Measurements from ENCODE around the gene MCM8.

DNA sequence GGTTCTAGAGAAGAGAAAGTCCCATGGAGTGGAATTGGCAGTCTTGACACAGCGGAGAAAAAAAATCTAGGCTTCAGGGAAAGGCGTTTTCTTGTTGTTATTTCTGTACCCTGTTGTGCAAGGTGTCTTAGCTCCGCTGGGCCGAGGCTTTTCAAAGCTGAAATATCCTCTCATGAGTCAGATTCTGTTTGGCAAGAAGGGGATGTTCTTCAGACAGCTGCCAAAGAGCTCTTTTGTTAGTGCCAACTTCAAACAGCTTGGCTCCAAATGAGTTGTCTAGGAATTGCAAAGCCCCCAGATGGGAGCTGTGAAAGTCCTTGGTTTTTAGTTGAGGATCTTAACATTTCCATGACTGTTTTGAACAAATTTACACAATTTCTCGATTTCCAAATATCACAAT is 57.8 kb downstream of the MCM8 start:
- TF ChIP-seq, protein P1, sequence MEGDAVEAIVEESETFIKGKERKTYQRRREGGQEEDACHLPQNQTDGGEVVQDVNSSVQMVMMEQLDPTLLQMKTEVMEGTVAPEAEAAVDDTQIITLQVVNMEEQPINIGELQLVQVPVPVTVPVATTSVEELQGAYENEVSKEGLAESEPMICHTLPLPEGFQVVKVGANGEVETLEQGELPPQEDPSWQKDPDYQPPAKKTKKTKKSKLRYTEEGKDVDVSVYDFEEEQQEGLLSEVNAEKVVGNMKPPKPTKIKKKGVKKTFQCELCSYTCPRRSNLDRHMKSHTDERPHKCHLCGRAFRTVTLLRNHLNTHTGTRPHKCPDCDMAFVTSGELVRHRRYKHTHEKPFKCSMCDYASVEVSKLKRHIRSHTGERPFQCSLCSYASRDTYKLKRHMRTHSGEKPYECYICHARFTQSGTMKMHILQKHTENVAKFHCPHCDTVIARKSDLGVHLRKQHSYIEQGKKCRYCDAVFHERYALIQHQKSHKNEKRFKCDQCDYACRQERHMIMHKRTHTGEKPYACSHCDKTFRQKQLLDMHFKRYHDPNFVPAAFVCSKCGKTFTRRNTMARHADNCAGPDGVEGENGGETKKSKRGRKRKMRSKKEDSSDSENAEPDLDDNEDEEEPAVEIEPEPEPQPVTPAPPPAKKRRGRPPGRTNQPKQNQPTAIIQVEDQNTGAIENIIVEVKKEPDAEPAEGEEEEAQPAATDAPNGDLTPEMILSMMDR (IDR thresholded peaks at IDR 0.05), result no peak
- TF ChIP-seq ZNF219 (CRISPR knock-in tag; IDR thresholded peaks at IDR 0.05; ENCODE audit: borderline replicate concordance) (no peak), NR1H2 (CRISPR knock-in tag; IDR thresholded peaks at IDR 0.05) (no peak), SP1 (CRISPR knock-in tag; conservative IDR thresholded peaks at IDR 0.05) (no peak), JAZF1 (CRISPR knock-in tag; IDR thresholded peaks at IDR 0.05) (no peak), ZNF121 (CRISPR knock-in tag; IDR thresholded peaks at IDR 0.05) (no peak), ZNF263 (CRISPR knock-in tag; IDR thresholded peaks at IDR 0.05; ENCODE audit: low read depth) (no peak), ETV6 (CRISPR knock-in tag; IDR thresholded peaks at IDR 0.05) (no peak), JUN (CRISPR knock-in tag; IDR thresholded peaks at IDR 0.05) (no peak)
- TF ChIP-seq, protein P2, sequence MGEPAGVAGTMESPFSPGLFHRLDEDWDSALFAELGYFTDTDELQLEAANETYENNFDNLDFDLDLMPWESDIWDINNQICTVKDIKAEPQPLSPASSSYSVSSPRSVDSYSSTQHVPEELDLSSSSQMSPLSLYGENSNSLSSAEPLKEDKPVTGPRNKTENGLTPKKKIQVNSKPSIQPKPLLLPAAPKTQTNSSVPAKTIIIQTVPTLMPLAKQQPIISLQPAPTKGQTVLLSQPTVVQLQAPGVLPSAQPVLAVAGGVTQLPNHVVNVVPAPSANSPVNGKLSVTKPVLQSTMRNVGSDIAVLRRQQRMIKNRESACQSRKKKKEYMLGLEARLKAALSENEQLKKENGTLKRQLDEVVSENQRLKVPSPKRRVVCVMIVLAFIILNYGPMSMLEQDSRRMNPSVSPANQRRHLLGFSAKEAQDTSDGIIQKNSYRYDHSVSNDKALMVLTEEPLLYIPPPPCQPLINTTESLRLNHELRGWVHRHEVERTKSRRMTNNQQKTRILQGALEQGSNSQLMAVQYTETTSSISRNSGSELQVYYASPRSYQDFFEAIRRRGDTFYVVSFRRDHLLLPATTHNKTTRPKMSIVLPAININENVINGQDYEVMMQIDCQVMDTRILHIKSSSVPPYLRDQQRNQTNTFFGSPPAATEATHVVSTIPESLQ (CRISPR knock-in tag; IDR thresholded peaks at IDR 0.05), result no peak
- TF ChIP-seq, protein P3, sequence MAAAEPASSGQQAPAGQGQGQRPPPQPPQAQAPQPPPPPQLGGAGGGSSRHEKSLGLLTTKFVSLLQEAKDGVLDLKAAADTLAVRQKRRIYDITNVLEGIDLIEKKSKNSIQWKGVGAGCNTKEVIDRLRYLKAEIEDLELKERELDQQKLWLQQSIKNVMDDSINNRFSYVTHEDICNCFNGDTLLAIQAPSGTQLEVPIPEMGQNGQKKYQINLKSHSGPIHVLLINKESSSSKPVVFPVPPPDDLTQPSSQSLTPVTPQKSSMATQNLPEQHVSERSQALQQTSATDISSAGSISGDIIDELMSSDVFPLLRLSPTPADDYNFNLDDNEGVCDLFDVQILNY (CRISPR knock-in tag; IDR thresholded peaks at IDR 0.05), result no peak
- TF ChIP-seq, protein P4, sequence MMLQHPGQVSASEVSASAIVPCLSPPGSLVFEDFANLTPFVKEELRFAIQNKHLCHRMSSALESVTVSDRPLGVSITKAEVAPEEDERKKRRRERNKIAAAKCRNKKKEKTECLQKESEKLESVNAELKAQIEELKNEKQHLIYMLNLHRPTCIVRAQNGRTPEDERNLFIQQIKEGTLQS (CRISPR knock-in tag; conservative IDR thresholded peaks at IDR 0.05), result no peak
- TF ChIP-seq, protein P5, sequence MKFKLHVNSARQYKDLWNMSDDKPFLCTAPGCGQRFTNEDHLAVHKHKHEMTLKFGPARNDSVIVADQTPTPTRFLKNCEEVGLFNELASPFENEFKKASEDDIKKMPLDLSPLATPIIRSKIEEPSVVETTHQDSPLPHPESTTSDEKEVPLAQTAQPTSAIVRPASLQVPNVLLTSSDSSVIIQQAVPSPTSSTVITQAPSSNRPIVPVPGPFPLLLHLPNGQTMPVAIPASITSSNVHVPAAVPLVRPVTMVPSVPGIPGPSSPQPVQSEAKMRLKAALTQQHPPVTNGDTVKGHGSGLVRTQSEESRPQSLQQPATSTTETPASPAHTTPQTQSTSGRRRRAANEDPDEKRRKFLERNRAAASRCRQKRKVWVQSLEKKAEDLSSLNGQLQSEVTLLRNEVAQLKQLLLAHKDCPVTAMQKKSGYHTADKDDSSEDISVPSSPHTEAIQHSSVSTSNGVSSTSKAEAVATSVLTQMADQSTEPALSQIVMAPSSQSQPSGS (CRISPR knock-in tag; IDR thresholded peaks at IDR 0.05; ENCODE audit: borderline replicate concordance, low read depth), result no peak
